GM18951 (cell line): ENCODE measurements around the gene SLC28A3.

Experiments used
- POLR2A ChIP-seq: IDR thresholded peaks from 4 replicates; pipeline ENCODE4 v1.6.1; 2011; ENCODE audit warnings: mild to moderate bottlenecking; ENCODE audit not compliant: insufficient read length, insufficient read depth; ENCODE audit errors: extremely low read depth
- in situ Hi-C: fragments of 300-500 bp; cut with MboI; formaldehyde crosslinking; loops from one replicate; pipeline ENCODE4 v1.12.0; 2022; ENCODE audit warnings: low sequenced_read_pairs, mixed read lengths, inconsistent platforms; ENCODE audit not compliant: unreplicated experiment

The SLC28A3 gene

DNA sequence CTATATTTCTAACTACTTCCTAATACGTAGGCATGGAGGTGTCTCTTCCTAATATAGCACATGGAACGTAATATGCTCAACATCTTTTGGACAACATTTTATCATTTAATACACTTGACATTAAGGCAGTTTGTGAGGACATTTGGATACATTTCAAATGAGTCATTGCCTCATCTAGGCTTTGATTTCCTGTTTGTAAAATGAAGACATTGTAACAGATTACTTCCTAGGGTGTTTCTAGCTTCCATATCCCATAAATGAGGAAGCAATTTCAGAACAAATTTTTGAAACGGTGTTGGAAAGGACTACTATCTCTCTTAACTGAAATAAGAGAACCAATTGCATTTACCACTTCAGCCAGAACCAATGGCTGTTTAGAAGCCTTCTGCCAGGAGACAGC, 38.7 kb downstream of the SLC28A3 start:
- in situ Hi-C loops, result no loop called here
- no peak for TF ChIP-seq POLR2A

GRCh38 chr9:84300271-84300670, 40.3 kb downstream of the SLC28A3 start:
- in situ Hi-C loops, result no loop called here
- TF ChIP-seq POLR2A, result no peak

DNA sequence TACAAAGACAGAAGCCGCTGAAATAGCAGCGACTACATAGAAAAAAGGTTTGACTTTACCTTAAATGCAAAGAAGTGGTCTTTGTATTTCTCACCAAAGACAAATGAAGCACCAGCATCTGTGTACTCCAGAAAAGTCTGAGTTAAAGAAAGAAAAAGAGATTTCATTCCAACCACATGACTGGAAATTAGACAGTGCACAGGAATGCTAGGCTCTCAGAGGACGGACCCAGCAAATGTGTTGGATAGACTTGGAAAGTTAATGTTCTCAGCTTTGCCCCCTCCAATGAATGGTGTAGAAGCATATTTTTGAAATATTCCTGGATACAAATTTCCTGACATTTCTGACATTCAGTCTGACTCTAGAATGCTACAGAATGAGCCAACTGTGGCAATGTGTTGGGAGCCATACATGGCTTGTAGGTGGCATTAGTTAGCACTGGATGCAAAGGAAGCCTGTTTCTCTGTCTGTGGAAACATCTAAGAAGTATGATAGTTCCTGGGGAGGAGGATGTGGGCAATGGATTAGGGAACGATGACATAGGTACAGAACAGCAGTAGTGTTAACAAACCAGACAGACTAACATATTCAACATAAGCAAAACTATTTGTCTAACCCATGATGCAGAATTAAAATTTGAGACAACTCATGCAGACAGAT, 43.3 kb downstream of the SLC28A3 start:
- in situ Hi-C loops, result no loop called here
- TF ChIP-seq POLR2A, result no peak

GRCh38 chr9:84296146-84296843, 44.3 kb downstream of the SLC28A3 start:
- TF ChIP-seq POLR2A, result no peak
- in situ Hi-C loops, result no loop called here

DNA sequence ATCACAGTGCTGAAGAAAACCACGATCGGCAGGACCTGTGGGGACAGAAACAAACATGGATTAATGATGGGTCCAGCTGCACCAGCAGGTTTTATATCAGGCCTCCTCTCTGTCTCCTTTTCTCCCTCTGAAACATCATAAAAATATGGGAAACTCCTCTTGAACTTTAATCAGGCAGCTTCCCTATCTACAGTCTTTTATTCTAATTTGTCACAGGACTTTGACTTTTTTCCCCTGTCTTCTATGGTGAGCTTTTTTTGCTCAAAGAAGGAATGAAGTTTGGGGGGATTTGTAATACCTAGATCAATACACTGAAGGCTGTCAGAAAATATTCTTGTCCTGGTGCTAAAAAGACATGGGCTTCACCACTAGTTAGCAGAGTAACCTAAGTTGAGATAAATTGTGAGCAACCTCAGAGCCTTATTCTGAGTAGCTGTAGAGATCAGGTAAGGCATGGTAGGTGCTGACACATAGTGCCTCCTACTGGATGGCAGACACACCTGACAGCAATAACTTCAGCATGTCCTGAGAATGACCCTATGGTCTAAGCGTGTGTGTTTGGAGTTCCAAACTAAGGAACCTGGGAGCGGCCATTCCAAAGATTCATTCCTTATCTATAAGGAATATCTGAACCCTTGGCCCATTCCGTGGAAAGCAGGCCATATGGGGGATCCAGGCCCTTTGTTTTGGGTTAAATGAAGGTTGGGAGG, 46.2 kb downstream of the SLC28A3 start:
- no peak for TF ChIP-seq POLR2A
- in situ Hi-C loops, result no loop called here

GRCh38 chr9:84293001-84293798, 47.4 kb downstream of the SLC28A3 start:
- no peak for TF ChIP-seq POLR2A
- in situ Hi-C loops, result no loop called here

GRCh38 chr9:84285381-84285780, 55.2 kb downstream of the SLC28A3 start:
- TF ChIP-seq POLR2A, result no peak
- in situ Hi-C loops, result no loop called here

GRCh38 chr9:84283946-84284345, 56.6 kb downstream of the SLC28A3 start:
- in situ Hi-C loops, result no loop called here
- no peak for TF ChIP-seq POLR2A

- in situ Hi-C loops, result no loop called here
- no peak for TF ChIP-seq POLR2A
Observed at GRCh38 chr9:84278130-84278529, 62.4 kb downstream of the SLC28A3 start.

DNA sequence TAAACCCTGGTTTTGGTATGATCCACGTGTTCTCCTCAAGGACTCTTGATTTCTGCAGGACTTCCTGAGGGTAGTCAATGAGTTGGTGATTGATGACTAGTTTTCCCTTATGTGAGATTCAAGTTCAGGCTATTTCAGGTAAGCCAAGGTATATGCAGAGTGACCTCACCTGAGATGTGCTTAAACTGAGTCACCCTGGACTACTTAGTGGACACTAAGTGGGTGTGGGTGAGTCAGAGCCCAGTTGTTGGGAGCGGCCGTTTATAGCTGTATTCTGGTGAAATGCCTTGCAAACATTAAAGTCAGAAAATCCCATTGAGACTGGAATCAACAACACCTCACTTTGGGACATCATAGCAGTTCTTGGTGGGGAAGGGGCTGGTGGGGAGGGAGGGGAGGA, 62.9 kb downstream of the SLC28A3 start:
- in situ Hi-C loops, result no loop called here
- no peak for TF ChIP-seq POLR2A

DNA sequence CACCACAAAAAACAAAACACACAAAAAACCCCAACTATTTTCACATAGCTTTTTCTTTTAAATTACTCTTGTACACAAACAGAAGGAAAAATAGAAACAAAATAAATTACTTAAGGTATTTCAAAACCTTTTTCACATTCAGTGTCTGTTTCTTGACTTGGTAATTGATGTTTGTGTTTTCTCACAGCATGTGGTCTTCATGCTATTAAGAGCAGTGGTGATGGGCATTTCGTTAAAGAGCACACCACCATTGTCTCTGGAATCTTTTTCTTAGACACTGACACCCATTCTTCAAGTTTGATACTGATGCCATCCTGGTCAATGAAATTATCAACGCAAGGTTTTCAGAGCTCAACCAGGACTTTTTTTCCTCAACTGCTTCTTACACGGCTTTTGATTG, 63.8 kb downstream of the SLC28A3 start:
- TF ChIP-seq POLR2A, result no peak
- in situ Hi-C loops, result no loop called here

DNA sequence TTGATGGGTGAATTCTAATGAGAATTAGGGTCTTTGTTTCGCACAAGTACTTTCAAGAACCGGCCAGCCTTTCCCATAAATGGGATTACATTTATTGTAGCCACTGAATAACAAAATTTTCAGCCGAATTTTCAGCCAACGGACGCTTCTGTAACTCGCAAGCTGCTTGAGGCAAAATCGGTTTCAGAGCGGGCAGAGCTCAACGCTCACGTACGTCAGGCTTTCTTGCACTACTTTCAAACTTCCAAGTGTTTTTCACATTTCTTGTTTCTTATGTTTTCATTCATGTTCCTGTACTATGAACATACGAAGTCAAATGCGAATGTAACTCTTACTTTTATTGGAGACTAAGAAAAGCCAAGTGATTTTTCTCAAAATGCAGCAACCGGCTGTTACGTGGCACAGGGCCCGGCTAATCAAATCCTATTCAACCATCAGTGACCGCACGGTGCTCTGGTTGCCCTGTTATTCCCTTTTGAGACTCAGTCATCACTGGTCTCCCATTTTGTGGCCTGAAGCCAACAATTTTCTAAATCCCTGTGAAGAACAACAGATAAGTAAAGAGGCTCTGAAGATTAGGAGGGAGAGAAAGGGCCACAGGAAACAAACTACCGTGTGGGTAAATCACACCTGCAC, 68.5 kb downstream of the SLC28A3 start:
- in situ Hi-C loops, result no loop called here

DNA sequence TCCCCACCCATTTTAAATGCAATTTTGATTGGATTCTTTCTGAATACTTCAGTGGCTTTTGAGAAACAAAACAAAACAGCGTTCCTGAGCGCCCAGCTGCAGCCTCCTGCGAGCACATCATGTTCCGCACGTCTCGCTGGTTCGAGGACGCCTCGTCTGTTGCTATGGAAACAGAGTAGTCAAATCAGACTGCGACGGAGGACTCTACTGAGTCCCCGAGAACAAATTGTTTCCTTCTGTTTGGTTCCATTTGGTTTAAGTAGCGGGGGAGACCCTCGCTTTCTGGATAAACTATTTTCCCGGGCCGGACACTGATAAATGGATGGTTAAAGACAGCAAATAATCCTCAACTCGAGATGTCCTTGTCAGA, 69.0 kb downstream of the SLC28A3 start:
- in situ Hi-C loops, result no loop called here
- TF ChIP-seq POLR2A, result no peak

More for the DNA sequence above, 68.5 kb downstream of the SLC28A3 start:
- no peak for TF ChIP-seq POLR2A
